ENCODE measurements around the gene SDHA. TPM values are rescaled to one million over a fixed set of nuclear protein-coding genes. Genes with fewer than 3 reads are reported as not detected.
"Not testable (repeated sequence)": the region's sequence is repeated elsewhere in the genome, so short reads cannot be mapped to it uniquely, and the experiment has no call there.

Gene SDHA
- total RNA-seq, 1 donor from 2014 or later = 91.7 TPM

GRCh38 chr5:197031-197430 lies 21.1 kb upstream of the SDHA start:
- H3K79me2 ChIP-seq (ENCODE audit: insufficient read depth, low read length); H3K9ac ChIP-seq (ENCODE audit: low read length); H3K4me3 ChIP-seq (ENCODE audit: insufficient read depth, low read depth, low read length); H3K27ac ChIP-seq (ENCODE audit: low read depth, low read length); H3K4me3 Mint-ChIP-seq (ENCODE audit: unreplicated experiment); H3K27ac Mint-ChIP-seq (ENCODE audit: unreplicated experiment); H3K9me3 Mint-ChIP-seq (ENCODE audit: unreplicated experiment); H3K9me3 ChIP-seq (ENCODE audit: insufficient read depth, low read depth, low read length); H3K36me3 Mint-ChIP-seq (ENCODE audit: low read depth, unreplicated experiment); H3K36me3 ChIP-seq (ENCODE audit: insufficient read depth, low read length); H3K4me1 ChIP-seq (ENCODE audit: insufficient read depth, low read length); FAIRE-seq; H3K27me3 ChIP-seq (ENCODE audit: insufficient read depth, low read length); H3K27me3 Mint-ChIP-seq (ENCODE audit: low read depth, unreplicated experiment); DNase-seq (ENCODE audit: low read depth): not testable (repeated sequence)
- peak; percentile 17 for TF ChIP-seq CTCF (IDR thresholded peaks at IDR 0.05; ENCODE audit: insufficient read depth, low read depth, low read length)
- peaks cover 11% of the 10 kb centered on the region for H3K4me1 Mint-ChIP-seq (ENCODE audit: low read depth, unreplicated experiment)
- H3K4me2 ChIP-seq (ENCODE audit: low read length) = peak overlapping the region; percentile 72
- peak overlapping the region; percentile 34 for H2AFZ ChIP-seq (ENCODE audit: low read depth, low read length)
- peaks cover 25% of the 10 kb centered on the region for H4K20me1 ChIP-seq (ENCODE audit: insufficient read depth, low read length)

DNA sequence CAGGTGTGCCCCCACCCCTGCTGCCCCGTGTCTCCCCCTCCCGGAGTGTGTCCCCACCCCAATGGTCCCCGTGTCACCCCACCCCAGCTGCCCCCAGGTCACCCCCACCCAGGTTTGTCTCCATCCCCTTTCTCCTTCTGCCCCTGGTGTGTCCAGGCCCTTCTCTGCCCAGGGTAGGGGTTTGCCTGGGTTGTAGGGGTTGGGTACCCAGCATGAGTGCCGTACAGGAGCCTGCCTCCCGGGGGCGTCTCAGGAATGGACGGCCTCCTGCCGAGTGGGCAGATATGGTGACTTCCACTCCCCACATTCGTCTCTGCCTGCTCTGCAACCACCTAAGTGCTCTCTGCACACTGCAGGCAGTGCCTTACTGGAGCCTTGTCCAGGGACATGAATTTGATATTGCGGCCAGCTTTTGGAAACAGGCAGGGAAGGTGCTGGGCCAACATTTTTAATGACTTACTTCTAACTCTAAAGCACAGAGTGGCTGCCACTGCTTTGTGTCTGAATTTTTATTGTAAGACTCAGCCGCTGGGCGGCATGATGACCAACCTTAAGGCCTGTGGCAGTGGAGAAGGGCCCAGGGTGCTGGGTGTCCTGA lies 20.1 kb upstream of the SDHA start:
- Histone ChIP-seq H3K27ac (ENCODE audit: low read depth, low read length) (no peak overlapping the region), H3K4me2 (ENCODE audit: low read length) (no peak overlapping the region), H3K9ac (ENCODE audit: low read length) (no peak overlapping the region), H3K4me1 (ENCODE audit: insufficient read depth, low read length) (no peaks in the 10 kb centered on the region), H3K27me3 (ENCODE audit: insufficient read depth, low read length) (no peaks in the 10 kb centered on the region), H3K4me3 (ENCODE audit: insufficient read depth, low read depth, low read length) (no peak overlapping the region), H4K20me1 (ENCODE audit: insufficient read depth, low read length) (peaks cover 25% of the 10 kb centered on the region), H3K79me2 (ENCODE audit: insufficient read depth, low read length) (peaks cover 3% of the 10 kb centered on the region), H3K9me3 (ENCODE audit: insufficient read depth, low read depth, low read length) (no peaks in the 10 kb centered on the region), H2AFZ (ENCODE audit: low read depth, low read length) (no peak overlapping the region), H3K36me3 (ENCODE audit: insufficient read depth, low read length) (no peaks in the 10 kb centered on the region)
- no peak overlapping the region for H3K4me3 Mint-ChIP-seq (ENCODE audit: unreplicated experiment)
- no peak for TF ChIP-seq EZH2 (IDR thresholded peaks at IDR 0.05; ENCODE audit: insufficient read depth, low read length)
- no peak for TF ChIP-seq CTCF (IDR thresholded peaks at IDR 0.05; ENCODE audit: insufficient read depth, low read depth, low read length)
- peaks cover 1% of the 10 kb centered on the region for H3K27me3 Mint-ChIP-seq (ENCODE audit: low read depth, unreplicated experiment)
- peaks cover 6% of the 10 kb centered on the region for H3K36me3 Mint-ChIP-seq (ENCODE audit: low read depth, unreplicated experiment)
- peaks cover 11% of the 10 kb centered on the region for H3K4me1 Mint-ChIP-seq (ENCODE audit: low read depth, unreplicated experiment)
- FAIRE-seq (no peak), DNase-seq (ENCODE audit: low read depth) (no peak)
- H3K27ac Mint-ChIP-seq (ENCODE audit: unreplicated experiment) = no peak overlapping the region
- peaks cover 2% of the 10 kb centered on the region for H3K9me3 Mint-ChIP-seq (ENCODE audit: unreplicated experiment)

DNA sequence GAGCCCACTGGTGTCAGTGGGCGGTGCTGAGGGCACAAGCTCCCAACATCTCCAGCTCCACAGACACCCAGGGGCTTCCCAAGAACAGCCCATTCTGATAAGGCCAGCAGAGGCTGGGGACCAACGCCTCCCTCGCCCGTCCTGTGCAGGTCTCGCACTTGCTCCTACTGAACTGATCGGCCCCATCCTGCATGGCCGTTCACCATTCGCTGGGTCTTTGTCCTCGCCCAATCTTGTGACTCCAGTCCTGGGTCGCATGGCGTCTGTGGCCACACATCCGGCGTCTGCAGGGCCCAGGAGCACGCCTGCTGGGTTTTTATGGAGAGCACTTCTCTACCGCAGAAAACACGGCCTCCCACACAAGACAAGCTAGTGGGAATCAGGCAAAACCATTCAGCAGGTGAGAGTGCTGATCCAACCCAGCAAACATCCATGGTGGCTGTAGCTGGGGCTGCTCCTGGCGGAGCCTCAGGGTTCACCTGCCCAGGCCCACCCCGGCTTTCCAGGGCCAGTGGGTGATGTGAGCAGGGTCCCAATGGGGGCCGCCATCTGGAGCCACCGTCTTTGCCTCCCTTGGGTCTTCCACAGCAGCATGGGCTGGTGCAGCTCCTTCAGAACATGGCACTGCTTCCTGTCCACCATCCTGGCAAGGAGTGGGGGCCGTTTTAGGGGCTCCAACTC lies 19.5 kb upstream of the SDHA start:
- peaks cover 1% of the 10 kb centered on the region for H3K27me3 Mint-ChIP-seq (ENCODE audit: low read depth, unreplicated experiment)
- H3K36me3 Mint-ChIP-seq (ENCODE audit: low read depth, unreplicated experiment) = peaks cover 9% of the 10 kb centered on the region
- Histone ChIP-seq H2AFZ (ENCODE audit: low read depth, low read length) (no peak overlapping the region), H3K4me2 (ENCODE audit: low read length) (no peak overlapping the region), H3K27me3 (ENCODE audit: insufficient read depth, low read length) (no peaks in the 10 kb centered on the region), H3K4me3 (ENCODE audit: insufficient read depth, low read depth, low read length) (no peak overlapping the region), H3K9ac (ENCODE audit: low read length) (no peak overlapping the region), H3K9me3 (ENCODE audit: insufficient read depth, low read depth, low read length) (no peaks in the 10 kb centered on the region), H3K79me2 (ENCODE audit: insufficient read depth, low read length) (peaks cover 4% of the 10 kb centered on the region), H3K27ac (ENCODE audit: low read depth, low read length) (no peak overlapping the region), H4K20me1 (ENCODE audit: insufficient read depth, low read length) (peaks cover 26% of the 10 kb centered on the region), H3K36me3 (ENCODE audit: insufficient read depth, low read length) (no peaks in the 10 kb centered on the region), H3K4me1 (ENCODE audit: insufficient read depth, low read length) (no peaks in the 10 kb centered on the region)
- H3K9me3 Mint-ChIP-seq (ENCODE audit: unreplicated experiment) = peaks cover 2% of the 10 kb centered on the region
- no peak overlapping the region for H3K4me3 Mint-ChIP-seq (ENCODE audit: unreplicated experiment)
- H3K4me1 Mint-ChIP-seq (ENCODE audit: low read depth, unreplicated experiment) = peaks cover 11% of the 10 kb centered on the region
- DNase-seq (ENCODE audit: low read depth) (no peak), FAIRE-seq (no peak)
- no peak overlapping the region for H3K27ac Mint-ChIP-seq (ENCODE audit: unreplicated experiment)
- TF ChIP-seq EZH2 (IDR thresholded peaks at IDR 0.05; ENCODE audit: insufficient read depth, low read length) (no peak), CTCF (IDR thresholded peaks at IDR 0.05; ENCODE audit: insufficient read depth, low read depth, low read length) (no peak)

Data from astrocyte (in vitro differentiated cells and primary cell).